Measurements from ENCODE around the gene SLC13A3. TPM values are rescaled to one million over a fixed set of nuclear protein-coding genes. Genes with fewer than 3 reads are reported as not detected.

The SLC13A3 gene
- polyA plus RNA-seq, 2 of the 4 experiments (the other 2 are of a cell fraction): 0.19 TPM; not detected in 1

DNA sequence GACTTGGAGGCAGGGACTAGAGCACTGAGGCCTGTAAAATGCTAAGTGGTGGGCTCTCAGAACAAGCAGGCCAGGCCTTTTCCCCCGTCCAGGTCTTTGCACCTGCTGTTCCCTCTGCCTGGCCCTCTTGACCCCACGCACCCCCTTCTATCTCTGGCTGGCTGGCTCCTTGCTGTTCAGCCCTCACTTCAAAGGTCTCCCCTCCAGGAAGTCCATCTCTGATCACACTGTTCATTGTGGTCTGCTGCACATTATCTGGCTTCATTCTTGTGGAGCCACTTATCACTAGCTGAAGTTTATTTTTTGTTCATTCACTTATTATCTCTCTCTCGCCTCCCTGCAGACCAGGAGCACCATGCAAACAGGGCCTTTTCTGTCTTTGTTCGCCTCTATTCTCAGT is 24.5 kb downstream of the SLC13A3 start:
- POLR2A ChIA-PET: no interaction called here
- Histone ChIP-seq H3K4me2 (no peak overlapping the region), H3K27ac (no peak overlapping the region), H3K4me3 (no peak overlapping the region), H3K4me1 (no peaks in the 10 kb centered on the region), H3K9me3 (peaks cover 22% of the 10 kb centered on the region; the same call in 2 of the 3 replicates)
- ATAC-seq: no peak
- no peak for FAIRE-seq
- 5% methylated on average over 4 of the region's 4 CpGs for WGBS (ENCODE audit: missing lambda C conversion rate)
- no peak for DNase-seq (ENCODE audit: low read depth in 1 of 2, low spot score in 1 of 2)
- TF ChIP-seq, protein P1, sequence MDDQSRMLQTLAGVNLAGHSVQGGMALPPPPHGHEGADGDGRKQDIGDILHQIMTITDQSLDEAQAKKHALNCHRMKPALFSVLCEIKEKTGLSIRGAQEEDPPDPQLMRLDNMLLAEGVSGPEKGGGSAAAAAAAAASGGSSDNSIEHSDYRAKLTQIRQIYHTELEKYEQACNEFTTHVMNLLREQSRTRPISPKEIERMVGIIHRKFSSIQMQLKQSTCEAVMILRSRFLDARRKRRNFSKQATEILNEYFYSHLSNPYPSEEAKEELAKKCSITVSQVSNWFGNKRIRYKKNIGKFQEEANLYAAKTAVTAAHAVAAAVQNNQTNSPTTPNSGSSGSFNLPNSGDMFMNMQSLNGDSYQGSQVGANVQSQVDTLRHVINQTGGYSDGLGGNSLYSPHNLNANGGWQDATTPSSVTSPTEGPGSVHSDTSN (IDR thresholded peaks at IDR 0.05): no peak
- TF ChIP-seq, protein P2, sequence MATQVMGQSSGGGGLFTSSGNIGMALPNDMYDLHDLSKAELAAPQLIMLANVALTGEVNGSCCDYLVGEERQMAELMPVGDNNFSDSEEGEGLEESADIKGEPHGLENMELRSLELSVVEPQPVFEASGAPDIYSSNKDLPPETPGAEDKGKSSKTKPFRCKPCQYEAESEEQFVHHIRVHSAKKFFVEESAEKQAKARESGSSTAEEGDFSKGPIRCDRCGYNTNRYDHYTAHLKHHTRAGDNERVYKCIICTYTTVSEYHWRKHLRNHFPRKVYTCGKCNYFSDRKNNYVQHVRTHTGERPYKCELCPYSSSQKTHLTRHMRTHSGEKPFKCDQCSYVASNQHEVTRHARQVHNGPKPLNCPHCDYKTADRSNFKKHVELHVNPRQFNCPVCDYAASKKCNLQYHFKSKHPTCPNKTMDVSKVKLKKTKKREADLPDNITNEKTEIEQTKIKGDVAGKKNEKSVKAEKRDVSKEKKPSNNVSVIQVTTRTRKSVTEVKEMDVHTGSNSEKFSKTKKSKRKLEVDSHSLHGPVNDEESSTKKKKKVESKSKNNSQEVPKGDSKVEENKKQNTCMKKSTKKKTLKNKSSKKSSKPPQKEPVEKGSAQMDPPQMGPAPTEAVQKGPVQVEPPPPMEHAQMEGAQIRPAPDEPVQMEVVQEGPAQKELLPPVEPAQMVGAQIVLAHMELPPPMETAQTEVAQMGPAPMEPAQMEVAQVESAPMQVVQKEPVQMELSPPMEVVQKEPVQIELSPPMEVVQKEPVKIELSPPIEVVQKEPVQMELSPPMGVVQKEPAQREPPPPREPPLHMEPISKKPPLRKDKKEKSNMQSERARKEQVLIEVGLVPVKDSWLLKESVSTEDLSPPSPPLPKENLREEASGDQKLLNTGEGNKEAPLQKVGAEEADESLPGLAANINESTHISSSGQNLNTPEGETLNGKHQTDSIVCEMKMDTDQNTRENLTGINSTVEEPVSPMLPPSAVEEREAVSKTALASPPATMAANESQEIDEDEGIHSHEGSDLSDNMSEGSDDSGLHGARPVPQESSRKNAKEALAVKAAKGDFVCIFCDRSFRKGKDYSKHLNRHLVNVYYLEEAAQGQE (IDR thresholded peaks at IDR 0.05): no peak
- TF ChIP-seq ELK1 (IDR thresholded peaks at IDR 0.05; ENCODE audit: low read depth, low read length): no peak
- TF ChIP-seq EHF (CRISPR knock-in tag; IDR thresholded peaks at IDR 0.05): no peak
- TF ChIP-seq PHF8 (IDR thresholded peaks at IDR 0.05; ENCODE audit: borderline replicate concordance, low read depth): no peak
- no peak for TF ChIP-seq TP53 (CRISPR knock-in tag; IDR thresholded peaks at IDR 0.05)
- TF ChIP-seq POLR2A (IDR thresholded peaks at IDR 0.05; ENCODE audit: low read length): no peak
- TF ChIP-seq HOXB13 (CRISPR knock-in tag; IDR thresholded peaks at IDR 0.05; ENCODE audit: low read depth): no peak
- no peak for TF ChIP-seq HEYL (CRISPR knock-in tag; IDR thresholded peaks at IDR 0.05)
- TF ChIP-seq GATA3 (IDR thresholded peaks at IDR 0.05; ENCODE audit: borderline replicate concordance): no peak
- TF ChIP-seq, protein P3, sequence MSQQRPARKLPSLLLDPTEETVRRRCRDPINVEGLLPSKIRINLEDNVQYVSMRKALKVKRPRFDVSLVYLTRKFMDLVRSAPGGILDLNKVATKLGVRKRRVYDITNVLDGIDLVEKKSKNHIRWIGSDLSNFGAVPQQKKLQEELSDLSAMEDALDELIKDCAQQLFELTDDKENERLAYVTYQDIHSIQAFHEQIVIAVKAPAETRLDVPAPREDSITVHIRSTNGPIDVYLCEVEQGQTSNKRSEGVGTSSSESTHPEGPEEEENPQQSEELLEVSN (IDR thresholded peaks at IDR 0.05; ENCODE audit: borderline replicate concordance, low read depth): no peak
- no peak for TF ChIP-seq ZNF302 (CRISPR knock-in tag; IDR thresholded peaks at IDR 0.05)
- TF ChIP-seq SREBF2 (IDR thresholded peaks at IDR 0.05): no peak
- CTCF ChIA-PET: interaction anchor here (1.7 kb wide), 1 partner anchor 8 kb away, joined by 4 read pairs; no protein-coding TSS in a partner anchor

GRCh38 chr20:46625875-46626373 is 25.3 kb downstream of the SLC13A3 start:
- WGBS (ENCODE audit: missing lambda C conversion rate): 42% methylated on average over 1 of the region's 1 CpG
- TF ChIP-seq POLR2AphosphoS2 (conservative IDR thresholded peaks at IDR 0.05; ENCODE audit: low read length) (no peak), MYC (IDR thresholded peaks at IDR 0.05; ENCODE audit: borderline replicate concordance, low read length) (no peak), NPAS2 (CRISPR knock-in tag; IDR thresholded peaks at IDR 0.05; ENCODE audit: borderline replicate concordance) (no peak), HOXB13 (CRISPR knock-in tag; IDR thresholded peaks at IDR 0.05; ENCODE audit: low read depth) (no peak), EHMT2 (IDR thresholded peaks at IDR 0.05; ENCODE audit: low read depth) (no peak), HES2 (IDR thresholded peaks at IDR 0.05) (no peak), KDM1A (IDR thresholded peaks at IDR 0.05; ENCODE audit: low read depth) (no peak), JUN (IDR thresholded peaks at IDR 0.05) (no peak), MAZ (IDR thresholded peaks at IDR 0.05; ENCODE audit: borderline replicate concordance, low read depth, low read length) (no peak)
- TF ChIP-seq, protein P4, sequence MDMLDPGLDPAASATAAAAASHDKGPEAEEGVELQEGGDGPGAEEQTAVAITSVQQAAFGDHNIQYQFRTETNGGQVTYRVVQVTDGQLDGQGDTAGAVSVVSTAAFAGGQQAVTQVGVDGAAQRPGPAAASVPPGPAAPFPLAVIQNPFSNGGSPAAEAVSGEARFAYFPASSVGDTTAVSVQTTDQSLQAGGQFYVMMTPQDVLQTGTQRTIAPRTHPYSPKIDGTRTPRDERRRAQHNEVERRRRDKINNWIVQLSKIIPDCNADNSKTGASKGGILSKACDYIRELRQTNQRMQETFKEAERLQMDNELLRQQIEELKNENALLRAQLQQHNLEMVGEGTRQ (IDR thresholded peaks at IDR 0.05): no peak
- ChIA-PET POLR2A (no interaction called here), CTCF (interaction anchor here (0.7 to 1.4 kb wide), 2 partner anchors 17 to 24 kb away, joined by 3 read pairs; no protein-coding TSS in a partner anchor)
- Histone ChIP-seq H3K4me2 (no peak overlapping the region), H3K4me1 (no peaks in the 10 kb centered on the region), H3K9me3 (peaks cover 22% of the 10 kb centered on the region; the same call in 2 of the 3 replicates), H3K27ac (no peak overlapping the region), H3K4me3 (no peak overlapping the region)
- DNase-seq (ENCODE audit: low read depth in 1 of 2, low spot score in 1 of 2): no peak
- ATAC-seq: no peak
- FAIRE-seq: no peak
